ENCODE results near the gene OVAAL. TPM values are rescaled to one million over a fixed set of nuclear protein-coding genes. Genes with fewer than 3 reads are reported as not detected.

OVAAL gene
- total RNA-seq, 4 donors from 2014 or later, result not detected

GRCh38 chr1:180562640-180563025 is 3.9 kb downstream of the OVAAL start:
- no peak for TF ChIP-seq CTCF (IDR thresholded peaks at IDR 0.05)
- ATAC-seq (ENCODE audit: low FRiP score) (no peak), DNase-seq (ENCODE audit: low spot score) (no peak)

- ATAC-seq (ENCODE audit: low FRiP score) (no peak), DNase-seq (ENCODE audit: low spot score) (no peak)
- no peak for TF ChIP-seq CTCF (IDR thresholded peaks at IDR 0.05)
Measured at GRCh38 chr1:180563026-180563827, 4.5 kb downstream of the OVAAL start.

- no peak for DNase-seq (ENCODE audit: low spot score)
- no peak for ATAC-seq (ENCODE audit: low FRiP score)
- TF ChIP-seq CTCF (IDR thresholded peaks at IDR 0.05), result no peak
Measured at GRCh38 chr1:180565121-180565871, 6.5 kb downstream of the OVAAL start.

GRCh38 chr1:180566026-180566425 is 7.3 kb downstream of the OVAAL start:
- no peak for ATAC-seq (ENCODE audit: low FRiP score)
- TF ChIP-seq CTCF (IDR thresholded peaks at IDR 0.05), result no peak
- DNase-seq (ENCODE audit: low spot score), result no peak

- no peak for TF ChIP-seq CTCF (IDR thresholded peaks at IDR 0.05)
- ATAC-seq (ENCODE audit: low FRiP score), result no peak
- DNase-seq (ENCODE audit: low spot score), result no peak
Measured at GRCh38 chr1:180566495-180566894, 7.7 kb downstream of the OVAAL start.

GRCh38 chr1:180567654-180568053 is 8.9 kb downstream of the OVAAL start:
- ATAC-seq (ENCODE audit: low FRiP score), result no peak
- no peak for DNase-seq (ENCODE audit: low spot score)
- no peak for TF ChIP-seq CTCF (IDR thresholded peaks at IDR 0.05)

Measured in omental fat pad (tissue), 4 donors.